ENCODE results near the gene TNFSF10.

DNA sequence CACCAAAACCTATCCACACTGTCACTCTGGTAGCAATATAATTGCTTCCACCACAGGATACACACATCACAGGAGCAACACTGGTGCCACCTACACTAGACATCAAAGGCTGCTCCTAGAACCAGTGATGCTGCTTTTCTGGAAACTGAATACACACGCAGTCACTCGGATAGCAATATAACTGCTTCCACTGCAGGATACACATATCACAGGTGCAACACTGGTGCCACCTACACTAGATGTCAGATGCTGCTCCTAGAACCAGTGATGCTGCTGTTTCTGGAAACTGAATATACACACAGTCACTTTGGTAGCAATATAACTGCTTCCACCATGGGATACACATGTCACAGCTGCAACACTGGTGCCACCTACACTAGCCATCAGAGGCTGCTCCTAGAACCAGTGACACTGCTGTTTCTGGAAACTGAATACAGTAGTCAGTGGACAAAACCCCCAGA lies 6.9 kb upstream of the TNFSF10 start:
- TF ChIP-seq, protein P1, sequence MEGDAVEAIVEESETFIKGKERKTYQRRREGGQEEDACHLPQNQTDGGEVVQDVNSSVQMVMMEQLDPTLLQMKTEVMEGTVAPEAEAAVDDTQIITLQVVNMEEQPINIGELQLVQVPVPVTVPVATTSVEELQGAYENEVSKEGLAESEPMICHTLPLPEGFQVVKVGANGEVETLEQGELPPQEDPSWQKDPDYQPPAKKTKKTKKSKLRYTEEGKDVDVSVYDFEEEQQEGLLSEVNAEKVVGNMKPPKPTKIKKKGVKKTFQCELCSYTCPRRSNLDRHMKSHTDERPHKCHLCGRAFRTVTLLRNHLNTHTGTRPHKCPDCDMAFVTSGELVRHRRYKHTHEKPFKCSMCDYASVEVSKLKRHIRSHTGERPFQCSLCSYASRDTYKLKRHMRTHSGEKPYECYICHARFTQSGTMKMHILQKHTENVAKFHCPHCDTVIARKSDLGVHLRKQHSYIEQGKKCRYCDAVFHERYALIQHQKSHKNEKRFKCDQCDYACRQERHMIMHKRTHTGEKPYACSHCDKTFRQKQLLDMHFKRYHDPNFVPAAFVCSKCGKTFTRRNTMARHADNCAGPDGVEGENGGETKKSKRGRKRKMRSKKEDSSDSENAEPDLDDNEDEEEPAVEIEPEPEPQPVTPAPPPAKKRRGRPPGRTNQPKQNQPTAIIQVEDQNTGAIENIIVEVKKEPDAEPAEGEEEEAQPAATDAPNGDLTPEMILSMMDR (IDR thresholded peaks at IDR 0.05), result no peak
- no peak for TF ChIP-seq ZFX (IDR thresholded peaks at IDR 0.05; ENCODE audit: borderline replicate concordance)

Measured in 22Rv1 (cell line).